Prostate gland (tissue), 2 donors: ENCODE measurements around the gene CCL19. TPM values are rescaled to one million over a fixed set of nuclear protein-coding genes. Genes with fewer than 3 reads are reported as not detected.

Experiments
- DNase-seq: peaks from one replicate; pipeline ENCODE4 v3.0.0-alpha.2; 2019; ENCODE audit warnings: low spot score
- H3K27ac ChIP-seq, 2 donors: fragments of 200-600 bp; sonication (generic); 2 replicates each; pipeline ENCODE4 v1.5.1; 2017 to 2019
- H3K27me3 ChIP-seq: fragments of 200-600 bp; sonication (generic); replicated peaks from 2 replicates; pipeline ENCODE4 v1.5.1; 2019; ENCODE audit not compliant: insufficient read depth
- H3K36me3 ChIP-seq, 2 donors: fragments of 200-600 bp; sonication (generic); 1 replicate in 1 of 2; 2 replicates in 1 of 2; pipeline versions ENCODE4 v1.5.1 to v1.8.1; 2017 to 2019
- H3K4me1 ChIP-seq: fragments of 200-600 bp; sonication (generic); replicated peaks from 2 replicates; pipeline ENCODE4 v1.5.1; 2019
- H3K4me3 ChIP-seq, 2 donors: fragments of 200-600 bp; sonication (generic); 2 replicates each; pipeline ENCODE4 v1.5.1; 2017 to 2019
- H3K9me3 ChIP-seq: fragments of 200-600 bp; sonication (generic); 2 replicates; pipeline ENCODE4 v1.5.1; 2017
- CTCF ChIP-seq, 4 experiments: fragments of 200-600 bp in 2 of 4; fragments of 450-650 bp in 2 of 4; sonication (generic) in 2 of 4; IDR thresholded peaks; 1 replicate in 3 of 4; 2 replicates in 1 of 4; pipeline ENCODE4 v1.5.1; 2016 to 2019; ENCODE audit warnings: antibody characterized with exemption in 4 of 4, mild to moderate bottlenecking in 2 of 4, moderate library complexity in 2 of 4
- POLR2A ChIP-seq: fragments of 450-650 bp; IDR thresholded peaks from one replicate; pipeline ENCODE4 v1.6.1; 2016; ENCODE audit warnings: antibody characterized with exemption, mild to moderate bottlenecking
- POLR2AphosphoS5 ChIP-seq: sonication (generic); formaldehyde crosslinking; IDR thresholded peaks from one replicate; pipeline ENCODE4 v1.6.1; 2017; ENCODE audit warnings: antibody characterized with exemption
- WGBS: methylation state at CpG from one replicate; pipeline ENCODE4 v1.1.5; 2018; 5-methylcytosine and 5-hydroxymethylcytosine counted together
- intact Hi-C: fragments of 100-400 bp; cut with DNase I; formaldehyde crosslinking; loops from one replicate; pipeline ENCODE4 v1.14.2; 2022
- total RNA-seq, 2 donors: library from RNA; depleted of rRNA; stranded (reverse); fragments of >200 nt; gene quantifications; one replicate each; pipeline ENCODE4 v1.1.0, GENCODE V29; 2016

The CCL19 gene
- total RNA-seq, 2 donors from 2014 or later: 1.8 TPM; not detected in 1

GRCh38 chr9:34653151-34654072 is 37.7 kb downstream of the CCL19 start:
- peaks cover 20% of the 10 kb centered on the region for H3K4me1 ChIP-seq
- H3K27me3 ChIP-seq: no peaks in the 10 kb centered on the region
- no peaks in the 10 kb centered on the region for H3K9me3 ChIP-seq
- peak overlapping the region; percentile 38 to 65 for H3K27ac ChIP-seq
- no peak for DNase-seq
- intact Hi-C loops: no loop called here
- 44% methylated on average over 11 of the region's 11 CpGs for WGBS
- H3K36me3 ChIP-seq: peaks cover 4 to 5% of the 10 kb centered on the region in 2 donors
- no peak for TF ChIP-seq POLR2A
- no peak for TF ChIP-seq CTCF (IDR thresholded peaks at IDR 0.05)
- TF ChIP-seq POLR2AphosphoS5: no peak
- no peak overlapping the region for H3K4me3 ChIP-seq

GRCh38 chr9:34652602-34653000 is 38.5 kb downstream of the CCL19 start:
- TF ChIP-seq CTCF (IDR thresholded peaks at IDR 0.05): no peak
- TF ChIP-seq POLR2AphosphoS5: no peak
- no peak for TF ChIP-seq POLR2A
- H3K36me3 ChIP-seq: peaks cover 4 to 5% of the 10 kb centered on the region in 2 donors
- no peaks in the 10 kb centered on the region for H3K9me3 ChIP-seq
- no peak for DNase-seq
- H3K4me3 ChIP-seq: peak overlapping the region in 1 of 2 donors; percentile 23
- intact Hi-C loops: no loop called here
- WGBS: 28% methylated on average over 5 of the region's 5 CpGs
- no peaks in the 10 kb centered on the region for H3K27me3 ChIP-seq
- H3K4me1 ChIP-seq: peaks cover 25% of the 10 kb centered on the region
- H3K27ac ChIP-seq: peak overlapping the region; percentile 79 to 83

GRCh38 chr9:34651876-34652601 is 39.0 kb downstream of the CCL19 start, which contains the start of gene IL11RA:
Gene IL11RA (plus strand): TSS chr9:34652185. CDS start chr9:34655218, 3,033 bp downstream.
- peak; percentile 31 for TF ChIP-seq POLR2A
- TF ChIP-seq CTCF (IDR thresholded peaks at IDR 0.05): peak in 1 of 4 experiments; percentile 3
- peak; percentile 73 for TF ChIP-seq POLR2AphosphoS5
- peaks cover 4 to 5% of the 10 kb centered on the region in 2 donors for H3K36me3 ChIP-seq
- peak; percentile 80 for DNase-seq
- WGBS: 3% methylated on average over 24 of the region's 24 CpGs
- H3K4me1 ChIP-seq: peaks cover 28% of the 10 kb centered on the region
- peak within 1 kb of the TSS; percentile 79 to 83 for H3K27ac ChIP-seq
- intact Hi-C loops: no loop called here
- H3K9me3 ChIP-seq: no peaks in the 10 kb centered on the region
- peak within 1 kb of the TSS; percentile 23 to 31 for H3K4me3 ChIP-seq
- no peaks in the 10 kb centered on the region for H3K27me3 ChIP-seq

GRCh38 chr9:34651321-34651720 is 39.8 kb downstream of the CCL19 start:
- Histone ChIP-seq H3K4me3 (peak overlapping the region in 1 of 2 donors; percentile 31), H3K27ac (peak overlapping the region; percentile 79 to 83), H3K4me1 (peaks cover 28% of the 10 kb centered on the region), H3K27me3 (no peaks in the 10 kb centered on the region), H3K9me3 (no peaks in the 10 kb centered on the region), H3K36me3 (peaks cover 4 to 5% of the 10 kb centered on the region in 2 donors)
- WGBS: 34% methylated on average over 4 of the region's 4 CpGs
- DNase-seq: no peak
- no peak for TF ChIP-seq POLR2AphosphoS5
- no peak for TF ChIP-seq CTCF (IDR thresholded peaks at IDR 0.05)
- no peak for TF ChIP-seq POLR2A
- intact Hi-C loops: no loop called here
